Measurements from ENCODE around the gene KLHL35. TPM values are rescaled to one million over a fixed set of nuclear protein-coding genes. Genes with fewer than 3 reads are reported as not detected.

KLHL35 gene
- total RNA-seq, 6 donors from 2014 or later: 3.5 to 7.3 (median 4.3) TPM

DNA sequence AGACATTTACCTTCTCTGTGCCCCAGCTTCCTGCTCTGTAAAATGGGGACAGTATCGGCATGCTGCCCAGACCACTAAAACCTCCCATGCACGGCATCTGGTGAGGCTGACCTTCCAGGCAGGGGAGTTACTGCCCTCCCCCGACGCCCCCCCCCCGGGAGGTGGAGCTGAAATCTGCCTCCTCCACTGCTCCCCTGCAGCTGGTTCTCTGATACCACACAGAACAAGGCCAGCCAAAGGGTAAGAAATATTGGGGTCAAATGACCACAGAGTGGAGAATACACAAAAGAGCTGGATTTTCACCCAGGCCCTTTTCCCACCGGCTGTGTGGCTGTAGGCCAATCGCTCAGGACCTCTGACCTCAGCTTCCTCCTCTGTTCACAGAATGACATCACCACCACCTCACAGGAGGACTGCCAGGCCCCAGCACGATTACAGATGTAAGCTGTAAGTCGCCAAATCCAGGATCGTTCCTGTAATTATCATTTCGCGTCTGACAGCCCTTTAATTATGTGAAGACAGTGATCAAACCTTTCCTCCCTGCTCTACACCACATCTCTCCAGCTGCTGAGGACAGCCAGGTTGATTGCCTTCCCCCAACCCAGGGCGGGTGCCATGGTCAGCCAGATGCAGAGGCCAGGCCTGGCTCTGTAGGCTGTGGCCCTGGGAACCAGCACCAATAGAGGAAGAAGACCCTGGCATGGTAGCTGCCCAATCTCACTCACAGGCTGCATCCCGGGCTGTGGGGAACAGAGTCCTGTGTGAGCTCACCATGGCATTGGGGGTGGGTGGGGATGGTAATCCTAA is 35.7 kb upstream of the KLHL35 start:
- Histone ChIP-seq H3K36me3 (no peaks in the 10 kb centered on the region), H3K27ac (peak overlapping the region in 3 of 4 donors; percentile 28 to 54 (median 52)), H3K4me3 (no peak overlapping the region), H3K4me1 (peaks cover 26 to 35% (median 30%) of the 10 kb centered on the region in 4 donors), H3K9me3 (no peaks in the 10 kb centered on the region), H3K27me3 (no peaks in the 10 kb centered on the region)
- peak in 1 of 2 donors; percentile 50 for DNase-seq
- peak in 1 of 2 donors; percentile 66 for ATAC-seq (ENCODE audit: low FRiP score in 2 of 2)
- TF ChIP-seq POLR2AphosphoS5 (IDR thresholded peaks at IDR 0.05) (peak in 1 of 2 donors; percentile 13), POLR2A (IDR thresholded peaks at IDR 0.05) (no peak)
- 51 to 56% methylated on average over 7 to 14 of the region's 14 CpGs for WGBS, 2 donors

DNA sequence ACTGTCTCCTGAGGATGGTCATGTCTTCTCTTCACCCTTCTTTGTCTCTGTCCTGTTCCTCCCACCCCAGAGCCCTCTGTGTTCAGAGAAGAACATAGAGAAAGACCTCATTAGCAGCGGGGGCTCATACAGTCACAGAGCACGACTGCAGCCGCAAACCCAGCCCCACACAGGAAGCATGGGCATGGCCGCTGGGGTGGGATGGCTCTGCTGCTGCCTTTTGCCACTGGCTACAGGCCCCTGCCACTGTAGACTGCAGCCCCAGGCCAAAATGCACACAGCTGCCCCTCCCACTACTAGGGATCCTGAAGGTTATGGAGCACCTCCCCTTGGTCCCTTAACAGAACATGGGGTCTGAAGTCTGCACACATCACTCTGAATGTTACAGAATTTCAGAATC is 34.9 kb upstream of the KLHL35 start:
- H3K36me3 ChIP-seq: no peaks in the 10 kb centered on the region
- H3K27me3 ChIP-seq: no peaks in the 10 kb centered on the region
- H3K4me1 ChIP-seq: peaks cover 26 to 35% (median 34%) of the 10 kb centered on the region in 4 donors
- peak overlapping the region in 3 of 4 donors; percentile 28 to 54 (median 52) for H3K27ac ChIP-seq
- DNase-seq (no peak), ATAC-seq (ENCODE audit: low FRiP score in 2 of 2) (no peak)
- TF ChIP-seq POLR2A (IDR thresholded peaks at IDR 0.05) (no peak), EP300 (IDR thresholded peaks at IDR 0.05) (no peak), POLR2AphosphoS5 (IDR thresholded peaks at IDR 0.05) (no peak)
- TF ChIP-seq, protein P1, sequence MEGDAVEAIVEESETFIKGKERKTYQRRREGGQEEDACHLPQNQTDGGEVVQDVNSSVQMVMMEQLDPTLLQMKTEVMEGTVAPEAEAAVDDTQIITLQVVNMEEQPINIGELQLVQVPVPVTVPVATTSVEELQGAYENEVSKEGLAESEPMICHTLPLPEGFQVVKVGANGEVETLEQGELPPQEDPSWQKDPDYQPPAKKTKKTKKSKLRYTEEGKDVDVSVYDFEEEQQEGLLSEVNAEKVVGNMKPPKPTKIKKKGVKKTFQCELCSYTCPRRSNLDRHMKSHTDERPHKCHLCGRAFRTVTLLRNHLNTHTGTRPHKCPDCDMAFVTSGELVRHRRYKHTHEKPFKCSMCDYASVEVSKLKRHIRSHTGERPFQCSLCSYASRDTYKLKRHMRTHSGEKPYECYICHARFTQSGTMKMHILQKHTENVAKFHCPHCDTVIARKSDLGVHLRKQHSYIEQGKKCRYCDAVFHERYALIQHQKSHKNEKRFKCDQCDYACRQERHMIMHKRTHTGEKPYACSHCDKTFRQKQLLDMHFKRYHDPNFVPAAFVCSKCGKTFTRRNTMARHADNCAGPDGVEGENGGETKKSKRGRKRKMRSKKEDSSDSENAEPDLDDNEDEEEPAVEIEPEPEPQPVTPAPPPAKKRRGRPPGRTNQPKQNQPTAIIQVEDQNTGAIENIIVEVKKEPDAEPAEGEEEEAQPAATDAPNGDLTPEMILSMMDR (IDR thresholded peaks at IDR 0.05): no peak
- H3K9me3 ChIP-seq: no peaks in the 10 kb centered on the region
- 70 to 78% methylated on average over 4 of the region's 4 CpGs for WGBS, 2 donors
- no peak overlapping the region for H3K4me3 ChIP-seq

DNA sequence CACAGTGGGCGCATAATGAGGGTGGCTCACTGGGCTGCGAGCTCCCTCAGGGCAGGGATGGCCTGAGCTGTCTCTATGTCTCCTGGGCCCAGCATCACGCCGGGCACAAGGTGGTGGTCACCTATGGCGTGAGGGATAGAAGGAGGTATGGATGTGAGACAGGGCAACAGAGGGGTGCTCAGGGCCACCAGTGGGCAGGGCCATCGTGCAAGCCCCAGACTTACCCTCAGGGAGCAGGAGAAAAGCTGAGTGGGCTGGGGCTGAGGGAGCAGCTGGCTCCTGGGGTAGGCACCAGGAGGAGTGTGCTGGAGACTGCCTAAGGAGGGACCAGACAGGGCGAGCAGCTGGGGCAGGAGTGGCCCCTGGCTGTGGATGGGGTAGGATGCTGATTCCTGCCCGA is 34.3 kb upstream of the KLHL35 start:
- Histone ChIP-seq H3K36me3 (no peaks in the 10 kb centered on the region), H3K9me3 (no peaks in the 10 kb centered on the region), H3K4me1 (peaks cover 26 to 37% (median 34%) of the 10 kb centered on the region in 4 donors), H3K27me3 (no peaks in the 10 kb centered on the region), H3K27ac (peak overlapping the region in 2 of 4 donors; percentile 3 to 32), H3K4me3 (no peak overlapping the region)
- DNase-seq (no peak), ATAC-seq (ENCODE audit: low FRiP score in 2 of 2) (no peak)
- TF ChIP-seq EP300 (IDR thresholded peaks at IDR 0.05): no peak
- TF ChIP-seq, protein P1 (IDR thresholded peaks at IDR 0.05): no peak
- no peak for TF ChIP-seq POLR2AphosphoS5 (IDR thresholded peaks at IDR 0.05)
- TF ChIP-seq POLR2A (IDR thresholded peaks at IDR 0.05): no peak
- WGBS, 2 donors: 83 to 95% methylated on average over 4 to 8 of the region's 8 CpGs

DNA sequence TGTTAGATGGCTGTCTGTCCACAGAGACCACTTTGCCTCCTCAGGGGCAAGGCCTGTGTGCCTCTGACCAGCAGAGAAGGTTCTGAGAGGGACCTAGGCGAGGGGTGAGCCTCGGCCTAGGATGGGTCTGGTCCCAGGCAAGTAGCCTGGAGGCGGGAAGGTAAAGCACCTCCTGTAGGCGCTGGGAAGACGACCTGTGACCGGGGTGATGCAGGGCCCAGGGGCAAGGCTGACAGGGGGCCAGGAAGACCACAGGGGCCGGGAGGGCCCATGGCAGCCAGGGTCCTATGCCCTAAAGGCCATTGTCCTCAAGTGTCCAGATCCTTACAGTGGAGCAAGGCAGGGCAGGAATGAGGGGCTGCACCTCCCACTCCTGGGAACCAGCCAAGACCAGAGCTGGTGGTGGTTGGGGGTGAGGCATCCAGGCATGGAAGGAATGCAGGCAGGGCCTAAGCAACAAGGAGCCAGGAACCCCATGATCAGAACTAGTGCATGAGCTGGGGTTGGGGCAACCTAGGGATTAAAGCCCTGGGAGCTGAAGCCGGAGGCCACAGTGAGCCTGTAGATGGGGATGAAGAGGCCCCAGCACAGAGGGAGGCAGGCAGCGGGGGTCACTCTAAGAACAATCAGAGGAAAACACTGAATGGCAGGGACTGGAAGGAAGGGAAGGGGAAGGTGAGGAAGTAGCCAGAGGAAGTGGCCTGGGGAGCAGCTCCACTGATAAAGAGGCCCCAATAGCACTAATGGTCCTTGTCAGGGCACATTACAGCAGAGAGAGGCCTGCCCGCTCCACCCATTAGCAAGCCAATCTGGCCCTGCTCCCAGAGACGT is 32.9 kb upstream of the KLHL35 start:
- ATAC-seq (ENCODE audit: low FRiP score in 2 of 2) (no peak), DNase-seq (no peak)
- Histone ChIP-seq H3K36me3 (no peaks in the 10 kb centered on the region), H3K4me3 (no peak overlapping the region), H3K27ac (peak overlapping the region in 3 of 4 donors; percentile 3 to 32 (median 8)), H3K9me3 (no peaks in the 10 kb centered on the region), H3K4me1 (peaks cover 26 to 37% (median 34%) of the 10 kb centered on the region in 4 donors), H3K27me3 (no peaks in the 10 kb centered on the region)
- WGBS, 2 donors: 76 to 81% methylated on average over 3 to 11 of the region's 11 CpGs
- TF ChIP-seq POLR2AphosphoS5 (IDR thresholded peaks at IDR 0.05) (no peak), POLR2A (IDR thresholded peaks at IDR 0.05) (no peak), EP300 (IDR thresholded peaks at IDR 0.05) (no peak)
- TF ChIP-seq, protein P1 (IDR thresholded peaks at IDR 0.05): no peak
